A673 (cell line): ENCODE data around the gene DHCR24.

Experiments
- CTCF ChIP-seq: fragments of 300-800, 200-600 bp; sonication (generic); conservative IDR thresholded peaks from 2 replicates; pipeline ENCODE4 v1.5.1; 2017; ENCODE audit warnings: low read depth, mild to moderate bottlenecking, antibody characterized with exemption, low read length, moderate library complexity, mixed read lengths
- EZH2 ChIP-seq: fragments of 200-600 bp; sonication (generic); IDR thresholded peaks from 2 replicates; pipeline ENCODE4 v1.6.1; 2017; ENCODE audit warnings: borderline replicate concordance, low read depth, mild to moderate bottlenecking, mixed read lengths, antibody characterized with exemption, low read length; ENCODE audit not compliant: poor library complexity, severe bottlenecking

- TF ChIP-seq CTCF (no peak), EZH2 (no peak)
Observed at GRCh38 chr1:54883349-54884102, 3.5 kb downstream of the DHCR24 start.
